Dedifferentiated amniotic fluid mesenchymal stem cell (primary cell): ENCODE data around the gene EML2.

Source experiments
- DNase-seq: peaks from one replicate; pipeline ENCODE4 v3.0.0-alpha.2; 2016; ENCODE audit errors: extremely low spot score

Gene EML2

DNA sequence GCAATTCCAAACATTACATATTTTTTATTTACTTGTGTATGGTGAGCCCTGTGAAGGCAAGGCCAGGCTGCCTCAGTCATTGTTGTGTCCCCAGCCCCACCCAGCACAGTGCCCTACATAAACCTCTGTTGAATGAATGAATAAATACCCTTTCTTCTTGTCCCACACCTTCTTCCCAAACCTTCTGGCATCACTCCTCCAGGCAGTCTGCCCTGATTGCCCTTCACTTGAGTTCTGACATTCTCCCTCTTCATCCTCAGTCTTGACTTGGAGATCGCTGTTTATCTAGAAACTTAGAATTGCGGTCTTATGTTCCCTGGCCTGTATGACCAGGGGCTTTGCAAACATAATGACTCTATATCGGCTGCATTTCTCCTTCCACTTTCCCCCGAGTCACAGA lies 49.4 kb downstream of the EML2 start:
- no peak for DNase-seq

DNA sequence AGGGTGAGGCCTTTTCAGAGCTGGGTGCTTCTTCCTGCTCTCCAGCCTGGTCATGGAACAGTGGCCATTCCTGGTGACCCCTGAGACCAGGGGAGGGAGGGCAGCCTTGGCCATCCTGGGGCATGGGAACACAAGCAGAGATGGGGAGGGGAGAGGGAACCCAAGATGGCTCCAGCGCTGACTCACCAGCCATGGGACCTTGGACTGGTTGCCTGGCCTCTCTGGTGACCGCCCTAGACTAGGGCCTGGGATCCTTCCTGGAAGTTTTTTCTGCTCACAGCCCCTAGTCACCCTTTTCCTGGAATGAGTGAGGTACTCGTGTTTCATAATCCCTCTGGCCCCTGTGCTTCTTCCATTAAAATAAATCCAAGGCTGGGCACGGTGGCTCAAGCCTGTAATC lies 51.3 kb downstream of the EML2 start:
- no peak for DNase-seq

DNA sequence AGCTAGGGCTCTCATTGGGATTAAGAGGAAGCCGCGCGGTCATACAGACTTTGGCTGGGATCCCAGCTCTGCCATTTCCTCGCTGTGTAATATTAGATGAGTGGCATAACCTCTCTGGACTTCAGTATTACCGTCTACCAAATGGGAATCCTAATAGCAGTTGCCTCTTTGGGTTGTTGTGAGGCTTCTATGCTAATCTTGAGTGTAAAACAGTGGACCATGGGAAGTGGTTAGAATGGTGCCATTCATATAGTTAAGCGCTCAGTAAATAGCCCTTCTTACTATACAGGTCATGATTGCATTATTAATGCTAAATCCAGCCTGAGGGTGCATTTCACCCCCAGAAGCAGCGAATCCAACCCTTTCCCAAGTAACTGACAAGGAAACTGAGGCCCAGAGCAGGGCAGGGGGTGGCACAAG lies 54.0 kb downstream of the EML2 start:
- DNase-seq: peak; percentile 20

DNA sequence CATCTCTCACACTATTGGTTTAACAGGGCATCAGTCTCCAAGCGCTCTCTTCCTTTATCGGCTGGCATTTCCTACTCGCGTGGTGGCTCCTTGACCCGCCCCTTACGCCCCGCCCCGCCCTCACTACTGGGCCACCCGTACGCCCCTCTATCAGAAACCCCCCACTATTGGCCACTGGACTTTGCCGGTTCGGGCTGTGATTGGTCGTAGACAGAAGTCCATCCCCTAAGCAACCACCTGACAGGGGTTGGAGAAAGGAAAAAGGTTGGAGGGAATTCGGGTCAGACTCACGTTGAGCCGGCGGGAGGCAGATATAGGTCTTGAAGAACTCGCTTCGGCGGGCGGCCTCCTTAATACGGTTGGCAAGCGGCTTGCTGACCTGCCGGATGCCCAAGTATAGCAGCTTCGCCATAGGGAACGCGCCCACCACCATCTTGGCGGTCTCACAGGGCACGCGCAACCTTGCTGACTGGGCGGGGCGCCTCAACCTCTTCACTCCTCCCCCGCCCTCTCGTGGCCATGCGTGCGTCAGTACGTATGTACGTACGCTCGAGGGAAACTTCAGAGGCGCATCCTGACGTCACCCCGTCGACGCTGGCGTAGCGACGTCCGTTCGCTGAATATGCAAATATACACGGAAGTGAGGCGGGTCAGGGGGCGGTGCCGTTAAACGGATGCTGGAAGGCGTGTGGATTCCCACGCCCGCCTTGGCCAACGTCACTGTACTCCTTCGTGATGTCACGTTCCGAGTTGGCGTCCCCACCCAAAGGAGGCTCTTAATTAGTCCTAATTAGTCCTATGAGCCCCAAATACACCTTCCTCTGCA lies 54.7 kb downstream of the EML2 start, which contains the start of gene OPA3:
Gene OPA3 (minus strand): TSS at position 471 of the 826 bp plus-strand sequence. CDS start 38 bp downstream, at position 433.
- peak; percentile 100 for DNase-seq

DNA sequence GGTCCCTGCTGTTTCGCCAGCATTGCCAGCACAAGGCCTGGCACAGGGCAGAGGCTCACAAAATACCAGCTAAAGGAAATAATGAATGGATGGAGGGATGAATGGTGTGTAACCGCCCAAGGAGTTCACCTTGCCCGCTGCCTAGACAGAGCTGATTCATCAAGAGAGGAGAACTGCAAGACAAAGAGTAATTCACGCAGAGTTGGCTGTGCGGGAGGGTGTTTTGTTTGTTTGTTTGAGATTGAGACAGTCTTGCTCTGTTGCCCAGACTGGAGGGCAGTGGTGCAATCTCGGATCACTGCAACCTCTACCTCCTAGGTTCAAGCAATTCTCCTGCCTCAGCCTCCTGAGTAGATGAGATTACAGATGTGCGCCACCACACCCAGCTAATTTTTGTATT lies 57.6 kb downstream of the EML2 start:
- DNase-seq: no peak

DNA sequence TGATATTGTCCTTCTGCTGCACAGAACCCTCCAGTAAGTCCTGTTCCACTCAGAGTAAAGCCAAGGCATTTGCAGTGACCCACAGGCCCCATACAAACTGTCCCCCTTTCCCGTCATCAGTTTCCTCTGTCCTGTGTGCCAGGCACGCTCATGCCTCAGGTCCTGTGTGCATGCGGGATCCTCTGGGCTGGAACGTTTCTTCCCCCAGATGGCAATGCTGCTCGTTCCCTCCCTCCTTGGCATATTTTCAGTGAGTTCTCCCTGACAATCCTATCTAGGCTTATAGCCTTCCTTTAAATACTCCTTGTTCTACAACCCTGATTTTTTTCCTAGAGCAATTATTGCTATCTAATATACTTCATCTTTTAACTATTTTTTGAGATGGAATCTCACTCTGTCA lies 60.3 kb downstream of the EML2 start:
- DNase-seq: no peak

DNA sequence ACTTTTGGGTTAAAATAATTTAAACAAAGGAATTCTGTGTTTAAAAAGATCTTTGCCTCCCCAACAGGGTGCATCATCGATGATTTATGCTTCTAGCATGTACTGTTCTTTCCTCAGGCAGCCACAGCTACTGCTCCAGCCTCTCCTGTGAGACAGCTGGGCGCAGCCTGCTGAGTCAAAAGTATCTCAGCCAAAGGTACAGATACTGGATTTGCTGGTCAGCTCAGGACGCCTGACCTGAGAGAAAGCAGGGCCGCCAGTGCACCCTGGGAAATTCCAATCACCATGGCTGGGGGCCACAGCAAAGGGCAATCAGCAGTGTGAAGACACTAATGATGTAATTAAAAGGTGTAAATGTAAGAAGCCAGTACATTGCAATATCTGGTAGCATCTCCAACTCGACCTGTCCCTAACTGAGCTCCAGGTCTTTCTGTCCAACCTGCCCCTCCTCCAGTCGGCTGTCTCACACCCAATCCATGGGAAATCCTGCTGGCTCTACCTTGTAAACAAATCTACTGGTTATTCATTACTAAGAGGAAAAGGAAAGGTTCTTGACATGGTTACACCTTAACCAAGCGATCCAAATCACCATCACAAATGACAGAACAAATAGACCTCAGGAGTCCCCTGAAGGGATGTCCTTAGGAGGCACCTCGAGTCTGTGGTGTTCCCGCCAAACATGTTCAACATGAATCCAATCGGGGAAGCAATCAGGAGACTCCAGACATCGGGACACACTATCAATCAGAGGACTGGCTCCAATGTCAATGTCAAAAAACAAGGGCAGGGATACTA lies 61.9 kb downstream of the EML2 start:
- DNase-seq: peak; percentile 74

DNA sequence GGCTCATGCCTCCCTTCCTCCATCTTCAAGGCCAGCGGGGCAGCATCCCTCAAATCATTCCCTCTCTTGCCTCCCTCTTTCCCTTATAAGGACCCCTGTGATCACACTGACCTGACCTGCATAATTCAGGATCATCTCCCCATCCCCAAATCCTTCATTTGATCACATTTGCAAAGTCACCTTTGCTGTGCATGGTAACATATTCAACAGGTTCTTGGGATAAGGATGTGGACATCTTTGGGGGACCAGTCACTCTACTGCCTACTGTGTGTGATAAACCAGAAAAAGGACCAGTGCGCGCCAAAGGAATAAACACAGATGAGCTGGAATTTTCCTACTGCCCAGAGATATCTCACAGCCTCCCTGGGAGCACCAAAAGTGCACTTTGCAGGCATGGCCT lies 62.5 kb downstream of the EML2 start:
- no peak for DNase-seq

DNA sequence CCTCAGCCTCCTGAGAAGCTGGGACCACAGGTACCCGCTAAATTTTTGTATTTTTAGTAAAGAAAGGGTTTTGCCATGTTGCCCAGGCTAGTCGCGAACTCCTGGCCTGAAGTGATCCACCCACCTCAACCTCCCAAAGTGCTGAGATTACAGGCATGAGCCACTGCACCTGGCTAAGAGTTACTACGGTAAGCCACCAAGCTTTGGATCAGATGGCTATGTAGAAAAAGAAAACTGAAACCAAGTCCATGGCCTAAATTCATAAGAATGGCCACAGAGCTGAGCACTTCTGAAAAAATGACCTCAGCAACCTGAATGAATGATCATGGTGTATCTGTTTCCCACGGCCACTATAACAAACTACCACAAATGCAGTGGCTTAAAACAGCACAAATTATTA lies 64.0 kb downstream of the EML2 start:
- DNase-seq: no peak

DNA sequence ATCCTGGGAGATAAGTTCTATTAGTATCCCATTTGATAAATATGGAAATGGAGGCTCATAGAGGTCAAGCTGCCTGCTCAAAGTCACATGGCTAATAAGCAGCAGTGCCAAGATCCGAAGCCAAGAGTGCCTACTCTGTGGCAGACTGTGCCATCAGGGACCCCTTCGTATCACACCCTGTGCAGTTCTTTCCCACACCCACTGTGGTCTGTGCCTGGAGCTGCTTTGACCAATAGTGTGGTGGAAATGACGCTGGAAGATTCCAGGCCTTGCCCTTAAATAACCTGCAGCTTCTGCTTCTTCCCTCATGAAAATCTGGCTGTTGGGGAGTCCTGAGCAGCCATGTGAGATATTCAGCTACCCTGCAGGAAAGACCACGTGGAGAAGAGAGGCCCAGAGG lies 64.7 kb downstream of the EML2 start:
- no peak for DNase-seq

DNA sequence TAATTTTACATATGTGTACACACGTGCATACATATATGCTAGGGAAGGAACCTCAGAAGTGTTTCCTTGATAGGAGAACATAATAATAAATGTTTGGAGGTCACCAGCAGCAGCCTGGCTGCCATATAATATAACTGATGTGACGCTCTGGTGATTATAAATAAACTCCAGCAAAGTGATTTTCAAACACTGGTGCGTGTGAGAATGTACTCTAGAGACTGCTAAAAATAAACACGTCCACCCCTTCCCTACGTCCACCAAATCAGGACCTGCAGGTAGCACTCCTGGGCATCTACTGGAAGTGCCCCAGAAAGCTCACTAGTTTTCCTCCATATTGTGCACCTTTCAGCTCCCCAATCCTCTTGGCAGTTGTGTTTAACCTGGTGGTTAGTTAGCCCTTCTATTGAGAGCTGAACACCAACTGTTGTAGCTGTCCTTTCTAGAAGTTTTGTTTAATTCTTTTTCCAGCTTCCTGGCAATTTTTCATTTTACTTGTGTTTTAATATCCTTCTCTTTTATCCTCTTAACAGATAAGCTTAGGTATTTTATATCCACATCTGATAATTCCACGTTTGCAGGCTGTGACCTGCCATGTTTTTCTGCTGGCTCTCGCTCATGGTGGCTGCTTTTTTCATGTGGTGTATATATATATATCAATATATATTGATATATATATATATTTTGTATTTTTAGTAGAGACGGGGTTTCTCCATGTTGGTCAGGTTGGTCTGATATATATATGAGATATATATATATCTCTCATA lies 67.6 kb downstream of the EML2 start:
- DNase-seq: no peak

DNA sequence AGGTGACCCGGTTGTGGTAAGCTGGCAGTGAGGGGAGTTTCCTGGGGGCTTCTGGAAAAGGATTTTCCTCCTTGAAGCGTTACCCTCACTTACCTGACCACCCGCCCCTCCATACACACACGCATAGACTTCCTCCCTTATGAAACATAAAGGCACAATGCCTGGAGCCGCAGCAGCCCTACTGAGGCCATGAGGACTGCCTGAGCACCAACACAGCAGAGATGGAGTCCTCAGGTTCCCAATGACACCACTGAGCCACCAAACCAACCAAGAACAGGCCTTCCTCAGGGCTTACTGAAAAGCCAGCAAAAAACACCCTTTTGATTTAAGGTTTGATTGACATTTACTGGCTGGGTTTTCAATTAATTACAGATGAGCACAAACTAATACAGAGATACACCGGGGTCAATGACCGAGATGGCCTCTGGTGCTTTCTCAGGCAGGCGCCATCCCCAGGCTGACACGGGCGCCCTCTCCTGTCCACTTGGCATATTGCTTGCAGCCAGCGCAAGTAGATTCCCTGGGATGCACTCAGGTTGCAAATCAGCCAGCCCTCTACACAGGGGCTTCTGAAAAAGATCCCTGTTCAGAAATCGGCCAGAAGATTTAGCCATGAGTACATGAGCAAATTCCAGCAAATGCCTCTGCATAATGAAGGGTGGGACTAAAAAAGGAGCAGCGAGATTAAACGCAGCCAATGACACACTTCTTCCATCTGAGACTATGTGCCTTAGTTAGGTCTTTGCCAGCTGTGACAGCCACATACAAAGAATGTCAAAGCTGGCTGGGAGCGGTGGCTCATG lies 69.4 kb downstream of the EML2 start:
- no peak for DNase-seq

DNA sequence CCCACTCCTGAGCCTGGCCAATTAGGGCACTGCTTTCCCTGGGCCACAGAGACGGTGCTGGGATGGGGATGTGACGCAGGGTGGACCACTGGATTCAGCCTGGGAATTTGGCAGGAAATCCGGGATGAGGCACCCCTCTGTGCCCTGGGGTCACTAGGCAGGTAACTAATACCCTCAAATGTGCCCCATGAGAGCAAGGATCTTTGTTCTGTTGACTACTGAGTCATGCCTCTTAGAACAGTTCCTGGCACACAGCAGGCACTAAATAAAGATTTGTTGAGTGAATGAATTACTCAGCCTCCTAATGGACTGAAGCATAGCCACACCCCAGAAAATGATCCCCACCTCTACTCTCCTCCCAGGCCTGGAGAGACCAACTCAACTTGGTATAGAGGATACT lies 70.5 kb downstream of the EML2 start:
- peak; percentile 32 for DNase-seq

DNA sequence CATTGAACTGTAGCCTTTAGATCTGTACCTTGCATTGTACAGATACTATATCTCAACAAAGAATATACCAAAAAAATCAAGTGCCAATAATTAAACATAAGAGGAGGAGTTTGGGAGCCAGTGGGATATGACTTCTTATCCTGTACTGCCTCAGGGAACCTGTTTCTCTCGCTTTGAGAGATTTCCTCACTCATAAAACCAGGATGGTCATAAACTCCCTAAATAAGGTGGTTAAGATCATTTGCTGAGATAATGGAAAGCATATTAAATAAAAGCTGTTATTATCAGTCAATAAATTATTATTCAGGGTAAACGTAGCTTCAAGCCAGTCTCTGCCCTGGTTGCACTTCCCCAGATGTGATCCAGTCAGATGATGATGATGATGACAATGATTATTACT lies 71.6 kb downstream of the EML2 start:
- DNase-seq: no peak

DNA sequence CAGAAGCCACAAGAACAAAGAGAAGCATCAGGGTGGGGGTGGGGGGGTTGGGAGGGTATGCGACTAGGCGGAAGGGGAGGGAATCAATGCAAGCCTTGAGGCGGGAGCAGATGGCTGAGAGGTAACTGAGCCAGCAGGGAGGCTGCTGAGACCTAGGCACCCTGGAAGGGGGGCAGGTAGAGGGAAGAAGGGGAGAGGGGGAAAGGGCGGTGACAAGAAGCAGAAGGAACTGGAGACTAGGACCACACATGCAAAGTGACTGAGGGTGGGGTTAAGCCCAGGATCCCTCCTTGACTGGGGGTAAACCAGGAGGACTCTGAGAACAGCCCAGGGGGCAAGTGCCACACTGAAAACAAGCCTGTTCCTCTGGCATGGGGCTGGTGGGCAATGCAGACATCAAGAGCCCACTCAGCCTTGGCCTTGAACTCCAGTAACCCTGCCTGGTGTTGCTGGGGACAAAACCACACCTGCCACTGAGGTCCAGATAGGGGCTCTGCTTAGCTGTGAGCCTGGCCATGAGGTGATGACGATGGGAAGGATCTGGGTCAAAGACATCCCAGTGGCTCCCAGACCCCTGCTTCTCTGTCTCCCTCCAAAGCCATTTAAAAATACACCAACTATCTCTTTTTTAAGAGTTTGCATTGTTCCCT lies 74.9 kb downstream of the EML2 start:
- no peak for DNase-seq

DNA sequence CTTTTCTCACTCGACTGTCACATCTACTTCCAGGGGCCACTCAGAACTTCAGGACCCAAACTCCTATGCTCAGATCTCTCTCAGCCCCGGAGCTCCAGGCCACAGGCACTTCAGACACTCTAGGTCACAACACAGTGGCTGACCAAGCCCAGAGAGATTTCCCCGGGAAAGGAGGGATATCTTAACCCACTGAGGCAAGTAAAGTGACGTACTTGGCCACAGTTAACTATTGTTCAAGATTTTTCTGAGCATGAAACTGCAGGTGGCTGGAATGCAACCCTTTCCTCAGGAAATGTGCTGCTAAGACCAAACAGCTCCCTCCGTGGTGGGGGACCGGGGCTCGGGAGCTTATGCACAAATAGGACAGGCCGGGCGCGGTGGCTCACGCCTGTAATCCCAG lies 78.5 kb downstream of the EML2 start:
- DNase-seq: no peak

DNA sequence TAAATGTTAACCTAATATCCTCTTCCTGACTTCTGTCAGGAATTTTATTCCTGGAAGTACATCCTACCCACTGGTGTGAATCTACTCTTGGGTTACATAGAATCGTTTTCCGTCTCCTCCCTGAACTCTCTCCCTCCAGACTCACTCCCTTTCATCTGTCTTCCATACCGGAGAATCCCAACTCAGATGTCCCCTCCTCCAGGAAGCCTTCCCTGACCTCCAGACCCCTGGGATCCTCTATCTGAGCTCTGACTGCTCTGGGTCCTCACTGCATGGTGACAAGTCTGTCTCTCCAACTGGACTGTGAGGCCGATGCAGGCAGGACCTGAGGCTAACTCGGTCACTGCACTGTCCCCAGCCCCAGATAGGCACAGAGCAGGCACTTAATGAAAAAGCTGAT lies 79.2 kb downstream of the EML2 start:
- no peak for DNase-seq
